HG02610 (cell line): ENCODE data around the gene KCNQ1.

Experiments used
- ATAC-seq: cut with Tn5 transposase; IDR thresholded peaks from one replicate; pipeline ENCODE4 v1.9.1; 2021; ENCODE audit warnings: mild to moderate bottlenecking, moderate library complexity; ENCODE audit not compliant: unreplicated experiment

The KCNQ1 gene

GRCh38 chr11:2564588-2565425 is 120.0 kb downstream of the KCNQ1 start:
- no peak for ATAC-seq

DNA sequence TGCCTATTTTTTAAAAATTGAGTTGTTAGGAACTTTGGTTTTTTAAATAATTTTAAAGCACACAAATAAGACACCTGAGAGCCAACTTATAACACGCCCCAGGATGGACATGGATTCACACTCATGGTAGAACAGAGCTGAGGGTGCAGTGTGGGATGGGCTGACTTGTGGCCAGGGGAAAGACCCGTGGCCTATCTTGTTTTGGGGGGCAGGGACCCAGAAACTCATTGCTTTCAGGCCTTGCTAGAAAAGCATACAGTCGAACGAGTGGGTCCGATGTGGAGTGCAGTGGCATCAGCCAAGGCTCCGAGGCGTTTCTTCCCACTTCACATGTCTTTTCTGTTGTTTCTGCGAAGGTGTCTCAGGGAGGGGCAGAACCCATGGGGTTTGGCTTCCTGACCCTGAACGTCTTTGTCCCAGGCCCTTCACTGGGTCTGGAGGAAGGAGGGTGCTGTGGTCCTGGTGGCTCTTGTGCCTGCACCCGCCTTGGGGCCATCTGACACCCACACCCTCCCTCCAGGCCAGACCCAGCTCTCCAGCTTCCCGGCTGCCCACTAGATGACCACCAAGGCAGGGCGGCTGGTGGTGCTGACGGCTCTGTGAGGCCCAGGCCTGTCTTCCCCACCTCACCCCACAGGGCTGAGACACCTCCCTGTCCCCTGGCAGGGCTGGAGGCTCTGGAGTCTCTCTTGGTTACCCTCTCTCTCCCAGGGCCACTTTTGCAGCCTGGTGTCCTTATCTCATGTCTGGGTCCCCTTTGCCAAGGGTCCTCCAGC is 120.8 kb downstream of the KCNQ1 start:
- ATAC-seq: no peak

DNA sequence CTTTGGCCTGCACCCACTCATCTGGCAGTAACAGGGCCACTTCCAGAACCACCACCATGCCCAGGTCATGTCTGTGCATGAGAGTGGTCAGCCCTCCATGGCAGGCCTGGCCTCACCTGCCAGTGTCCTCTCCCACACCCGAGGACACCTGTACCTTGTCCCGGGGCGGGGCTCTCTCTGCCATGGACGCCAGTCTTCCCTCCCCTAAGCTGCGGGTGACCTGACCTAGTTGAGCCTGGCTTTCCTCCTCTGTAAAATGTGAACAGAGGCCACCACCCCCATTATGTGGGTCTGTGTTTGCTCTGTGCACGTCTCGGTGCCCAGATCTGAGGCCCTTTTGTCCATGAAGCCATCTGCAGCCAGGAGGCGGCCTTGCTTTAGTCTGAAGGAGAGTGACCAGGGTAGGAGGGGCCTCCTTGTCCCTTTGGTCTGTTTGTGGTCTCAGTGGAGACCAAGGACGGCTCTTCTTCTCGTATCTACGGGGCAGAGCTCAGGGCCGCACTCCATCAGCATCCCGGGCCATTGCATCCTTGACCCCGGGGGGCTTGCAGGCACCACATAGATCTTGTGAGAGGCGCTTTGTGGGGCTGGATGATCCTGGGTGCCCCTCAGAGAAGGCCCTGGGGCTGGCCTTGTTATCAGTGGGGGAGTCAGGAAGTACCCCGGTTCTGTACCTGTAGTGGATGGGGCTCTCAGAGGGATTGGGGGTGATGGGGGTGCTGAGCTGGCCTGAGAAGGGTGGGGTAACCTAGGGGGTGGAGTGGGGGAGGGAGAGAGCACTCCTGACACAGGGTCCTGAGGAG is 121.6 kb downstream of the KCNQ1 start:
- ATAC-seq: no peak

GRCh38 chr11:2567026-2567671 is 122.3 kb downstream of the KCNQ1 start:
- no peak for ATAC-seq

GRCh38 chr11:2569321-2569721 is 124.5 kb downstream of the KCNQ1 start:
- no peak for ATAC-seq

DNA sequence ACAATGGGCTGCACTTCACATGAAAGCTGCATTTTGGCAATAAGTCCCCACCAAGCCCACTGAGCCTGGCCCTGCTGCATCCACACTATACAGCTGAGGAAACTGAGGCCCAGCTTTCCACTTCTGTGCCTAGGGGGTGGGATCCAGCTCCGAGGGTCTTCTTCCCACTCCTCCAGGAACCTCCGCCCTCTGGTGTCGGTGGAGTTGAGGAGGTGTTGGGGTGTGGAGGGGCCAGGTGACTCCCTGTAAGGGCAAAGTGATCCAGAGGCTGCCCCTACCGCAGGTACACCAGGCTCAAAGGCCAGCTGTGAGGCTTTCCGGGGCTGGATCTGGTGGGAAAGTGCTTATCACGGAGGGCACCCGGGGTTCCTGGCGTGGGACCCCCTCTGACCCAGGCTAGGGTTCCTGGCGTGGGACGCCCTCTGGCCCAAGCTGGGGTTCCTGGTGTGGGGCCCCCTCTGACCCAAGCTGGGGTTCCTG is 125.0 kb downstream of the KCNQ1 start:
- no peak for ATAC-seq

DNA sequence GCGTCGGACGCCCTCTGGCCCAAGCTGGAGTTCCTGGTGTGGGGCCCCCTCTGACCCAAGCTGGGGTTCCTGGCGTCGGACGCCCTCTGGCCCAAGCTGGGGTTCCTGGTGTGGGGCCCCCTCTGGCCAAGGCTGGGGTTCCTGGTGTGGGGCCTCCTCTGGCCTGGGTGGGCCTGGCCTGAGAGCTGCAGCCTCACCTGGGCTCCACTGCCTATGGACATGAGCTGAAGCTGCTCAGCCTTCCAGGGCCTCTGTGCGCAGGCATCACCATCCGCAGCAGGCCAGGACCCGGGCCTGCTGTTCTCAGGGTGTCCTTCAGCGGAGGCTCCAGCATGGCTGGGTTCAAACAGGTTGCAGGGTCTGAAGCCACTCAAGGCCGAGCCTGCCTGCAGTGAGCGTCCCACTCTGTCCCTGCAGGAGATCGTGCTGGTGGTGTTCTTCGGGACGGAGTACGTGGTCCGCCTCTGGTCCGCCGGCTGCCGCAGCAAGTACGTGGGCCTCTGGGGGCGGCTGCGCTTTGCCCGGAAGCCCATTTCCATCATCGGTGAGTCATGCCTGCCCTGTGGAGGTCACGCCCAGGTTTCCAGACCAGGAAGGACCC is 125.5 kb downstream of the KCNQ1 start:
- no peak for ATAC-seq

DNA sequence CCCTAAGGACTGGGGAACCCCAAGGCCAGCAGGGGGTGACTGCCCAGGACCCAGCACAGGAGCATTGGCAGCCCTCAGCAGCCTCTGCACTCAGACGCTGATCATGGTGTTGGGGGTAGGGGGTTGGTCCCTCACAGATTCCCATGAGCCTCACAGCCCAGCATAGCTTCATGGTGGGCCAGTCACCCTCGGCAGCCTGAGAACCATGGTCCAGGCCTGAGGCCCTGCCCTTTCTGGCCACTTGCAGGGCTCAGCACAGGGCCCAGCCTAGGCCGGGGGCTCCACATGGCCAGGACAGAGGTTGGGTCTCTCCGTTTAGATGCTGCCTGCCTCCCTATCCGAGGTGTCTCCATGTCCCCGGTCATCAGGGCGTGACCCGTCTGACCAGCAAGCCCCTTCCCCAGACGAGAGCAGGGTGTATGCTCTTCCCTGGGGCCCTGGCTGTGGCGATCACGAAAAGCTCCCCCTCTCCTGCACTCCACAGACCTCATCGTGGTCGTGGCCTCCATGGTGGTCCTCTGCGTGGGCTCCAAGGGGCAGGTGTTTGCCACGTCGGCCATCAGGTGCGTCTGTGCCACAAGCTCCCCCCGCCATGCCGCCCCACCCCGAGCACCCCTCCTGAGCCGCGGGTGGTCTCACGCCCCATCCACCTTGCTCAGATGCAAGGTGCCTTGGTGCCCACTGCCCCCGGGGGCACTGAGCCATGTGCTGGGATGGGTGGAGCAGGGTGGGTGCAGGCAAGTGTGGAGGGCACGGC is 126.2 kb downstream of the KCNQ1 start:
- no peak for ATAC-seq

DNA sequence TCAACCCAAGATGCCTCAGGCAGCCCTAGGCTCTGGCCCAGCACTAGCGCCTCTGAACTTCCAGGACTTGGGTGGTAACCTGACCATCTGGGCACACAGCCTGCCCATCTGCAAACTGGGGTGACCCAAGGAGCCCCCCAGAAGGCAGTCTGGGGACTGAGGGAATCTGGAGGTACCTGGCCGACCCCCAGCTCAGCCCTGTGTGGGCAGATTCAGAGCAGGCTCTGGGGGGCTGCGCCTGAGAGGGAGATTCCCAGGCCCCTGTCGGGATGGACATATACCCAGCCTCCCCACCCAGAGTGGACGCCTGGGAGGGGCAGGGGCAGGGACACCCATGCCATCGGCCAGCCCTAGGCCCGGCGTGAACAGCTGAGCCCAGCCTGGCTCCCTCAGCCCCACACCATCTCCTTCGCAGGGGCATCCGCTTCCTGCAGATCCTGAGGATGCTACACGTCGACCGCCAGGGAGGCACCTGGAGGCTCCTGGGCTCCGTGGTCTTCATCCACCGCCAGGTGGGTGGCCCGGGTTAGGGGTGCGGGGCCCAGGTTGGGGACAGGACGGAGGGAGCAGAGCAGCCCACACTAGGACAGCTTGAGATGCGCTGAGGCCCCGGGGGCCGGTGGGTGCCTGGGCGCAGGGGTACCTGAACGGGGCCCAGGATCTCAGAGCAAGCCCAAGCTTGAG is 126.9 kb downstream of the KCNQ1 start:
- ATAC-seq: no peak

DNA sequence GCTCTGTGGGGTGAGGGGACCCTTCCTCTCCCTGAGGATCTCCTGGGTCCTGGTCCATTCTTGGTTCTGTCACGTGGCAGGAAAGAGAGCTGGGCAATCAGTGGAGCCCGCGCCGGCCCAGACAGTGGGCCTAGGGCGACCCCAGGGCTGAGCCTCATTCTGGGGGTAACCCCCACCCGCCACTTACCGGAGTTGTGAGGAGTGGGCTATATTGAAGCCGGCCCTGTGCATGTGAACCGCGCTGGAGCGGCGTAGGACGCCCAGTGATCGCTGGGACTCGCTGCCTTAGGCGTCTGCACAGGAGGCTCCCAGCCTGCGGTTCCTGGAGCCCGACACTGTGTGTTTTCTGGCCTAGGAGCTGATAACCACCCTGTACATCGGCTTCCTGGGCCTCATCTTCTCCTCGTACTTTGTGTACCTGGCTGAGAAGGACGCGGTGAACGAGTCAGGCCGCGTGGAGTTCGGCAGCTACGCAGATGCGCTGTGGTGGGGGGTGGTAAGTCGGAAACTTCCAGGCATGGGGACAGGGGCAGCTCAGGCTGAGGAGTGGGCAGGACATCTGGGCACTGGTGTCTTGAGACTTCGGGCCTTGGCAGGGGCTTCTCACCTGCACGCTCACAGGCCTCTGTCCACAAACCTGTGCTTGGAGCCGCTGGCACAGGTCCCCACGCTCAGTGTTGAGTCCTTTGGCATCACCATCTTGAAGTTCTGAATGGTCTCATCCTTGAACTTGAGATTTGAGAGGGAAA is 127.9 kb downstream of the KCNQ1 start:
- no peak for ATAC-seq

GRCh38 chr11:2573240-2574042 is 128.6 kb downstream of the KCNQ1 start:
- no peak for ATAC-seq

GRCh38 chr11:2574043-2574552 is 129.3 kb downstream of the KCNQ1 start:
- no peak for ATAC-seq

GRCh38 chr11:2574553-2575535 is 130.0 kb downstream of the KCNQ1 start:
- no peak for ATAC-seq

GRCh38 chr11:2575591-2576051 is 130.8 kb downstream of the KCNQ1 start:
- no peak for ATAC-seq

GRCh38 chr11:2576111-2576510 is 131.3 kb downstream of the KCNQ1 start:
- no peak for ATAC-seq

DNA sequence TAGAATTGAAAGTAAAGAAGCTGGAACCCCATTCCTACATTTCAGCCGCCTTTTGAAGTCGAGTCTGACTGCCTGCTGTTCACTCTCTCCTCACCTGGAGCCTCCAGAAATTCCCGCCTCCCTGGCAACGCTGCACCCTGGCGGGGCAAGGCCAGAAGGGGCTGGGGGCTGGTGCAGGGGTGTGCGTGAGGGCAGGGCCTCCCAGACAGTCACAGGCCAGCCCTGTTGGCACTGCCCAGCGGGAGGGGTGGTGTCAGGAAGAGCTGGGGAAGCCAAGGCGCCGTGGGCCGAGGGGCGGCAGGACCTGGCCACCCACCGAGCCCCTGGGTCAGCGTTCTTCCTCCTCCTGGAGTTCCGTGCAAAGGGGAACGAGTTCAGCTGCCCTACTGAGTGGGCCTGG is 131.7 kb downstream of the KCNQ1 start:
- no peak for ATAC-seq
